DMS153 treated with DMSO at 0.1 percent for 48 hours (cell line): Measurements from ENCODE around the gene KLHL10.

Experiments
- DNase-seq: peaks from one replicate; lab custom pipeline; 2025; ENCODE audit not compliant: unreplicated experiment; lab: John Stamatoyannopoulos, UW

KLHL10 gene

DNA sequence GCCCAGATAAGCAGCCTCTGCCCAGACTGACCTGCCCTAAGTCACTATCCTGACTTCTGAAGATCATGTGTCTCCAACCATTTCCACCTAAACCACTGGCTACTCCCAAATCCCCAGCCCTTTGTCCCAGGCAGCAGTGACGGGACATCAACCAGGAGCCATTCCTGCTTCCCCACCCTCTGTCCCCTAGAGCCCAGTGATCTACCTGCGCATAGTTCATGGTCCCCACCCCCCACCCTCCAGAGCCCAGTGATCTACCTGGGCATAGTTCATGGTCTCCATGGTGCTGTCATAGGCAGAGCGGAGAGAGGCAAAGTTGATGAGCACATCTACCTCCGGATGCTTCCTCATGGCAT lies 54.4 kb downstream of the KLHL10 start:
- no peak for DNase-seq

DNA sequence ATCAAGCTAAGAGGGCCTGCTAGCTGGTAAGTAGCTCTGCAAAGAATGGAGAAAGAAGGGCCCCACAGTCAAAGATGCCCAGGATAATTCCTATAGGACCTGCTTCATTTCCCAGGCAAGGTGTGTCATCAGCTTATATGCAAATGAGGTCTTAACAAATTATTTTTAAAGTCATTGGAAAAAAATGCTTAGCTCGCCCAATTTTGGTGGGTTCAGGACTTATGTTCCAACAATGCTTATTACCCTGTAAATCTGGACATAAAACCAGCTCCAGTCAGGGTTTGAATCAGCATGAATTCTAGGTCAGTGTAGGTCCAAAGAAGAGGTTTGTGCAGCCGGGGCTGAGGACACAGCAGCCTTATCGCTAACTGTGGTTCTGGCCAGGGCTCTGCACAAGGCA lies 55.8 kb downstream of the KLHL10 start:
- DNase-seq: no peak

- no peak for DNase-seq
Observed at GRCh38 chr17:41894791-41895331, 57.2 kb downstream of the KLHL10 start.

DNA sequence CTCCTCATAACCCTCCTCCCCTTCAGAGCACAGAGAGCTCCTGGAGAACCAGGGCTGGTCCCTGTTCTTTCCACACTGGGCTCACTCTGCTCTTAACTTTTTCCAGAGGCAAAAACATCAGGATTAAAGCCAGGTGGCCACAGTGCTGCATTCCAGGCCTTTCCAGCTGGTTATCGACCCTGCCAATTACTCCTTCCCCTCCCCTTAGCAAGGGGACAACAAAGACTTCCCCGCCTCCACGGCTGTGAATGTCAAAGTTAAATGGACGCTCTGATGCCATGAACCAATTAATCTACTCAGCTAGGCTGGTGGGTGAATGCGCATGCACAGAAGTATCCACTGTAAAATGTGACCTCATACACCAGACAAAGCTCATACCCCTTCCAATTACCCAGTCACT lies 58.0 kb downstream of the KLHL10 start:
- no peak for DNase-seq

DNA sequence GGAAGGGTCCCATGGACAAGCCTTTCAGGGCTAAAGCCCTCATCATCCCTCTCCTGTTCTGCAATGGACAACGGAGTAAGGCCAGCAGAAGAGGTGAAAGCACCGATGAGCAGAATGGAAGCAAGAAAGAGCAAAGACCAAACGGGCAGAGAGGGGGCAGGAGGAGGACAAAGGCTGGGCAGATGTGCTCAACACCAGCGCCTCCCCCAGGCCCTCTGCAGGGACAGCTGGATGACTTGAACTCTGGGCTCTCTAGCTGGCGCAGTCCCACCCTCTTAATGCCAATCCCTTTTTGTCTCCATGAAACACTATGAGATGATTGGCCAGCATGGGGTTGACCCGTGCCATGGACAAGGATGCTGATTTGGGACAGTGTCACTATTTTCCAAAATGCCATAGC lies 59.1 kb downstream of the KLHL10 start:
- DNase-seq: no peak
